HCT116 (cell line): ENCODE data around the gene PRR12. TPM values are rescaled to one million over a fixed set of nuclear protein-coding genes. Genes with fewer than 3 reads are reported as not detected.

Experiments used
- ATAC-seq: fragments of 200-7000 bp; cut with Tn5 transposase; 2 replicates; pipeline ENCODE4 v1.9.1; 2020; ENCODE audit warnings: mild to moderate bottlenecking, moderate library complexity
- BruUV-seq: library from RNA; stranded (reverse); fragments of 400-500 nt; replicated peaks from 2 replicates; lab custom pipeline; 2021; lab: Mats Ljungman, UMichigan
- CTCF ChIA-PET: fragments of 300-600 bp; sonication (Branson Sonifier 250); formaldehyde crosslinking; loops from one replicate; lab custom pipeline; 2021; ENCODE audit warnings: antibody characterized with exemption; lab: Charles Lee
- POLR2A ChIA-PET: fragments of 300-600, 350-600 bp; sonication (Branson Sonifier 250); formaldehyde crosslinking; loops from one replicate; lab custom pipeline; 2021; ENCODE audit warnings: antibody characterized with exemption; lab: Charles Lee
- RAD21 ChIA-PET, 2 experiments: fragments of 300-600 bp; sonication (Branson Sonifier 250); formaldehyde crosslinking; loops; one replicate each; lab custom pipeline; 2023; ENCODE audit warnings: low total read pairs in 2 of 2; ENCODE audit not compliant: uncharacterized antibody in 2 of 2, unreplicated experiment in 2 of 2, low non-redundant PET in 1 of 2; lab: Charles Lee
- DNase-seq: peaks from one replicate; pipeline ENCODE4 v3.0.0-alpha.2; 2010; ENCODE audit warnings: low read depth, low spot score
- H2AFZ ChIP-seq: fragments of 200-600 bp; shearing (Covaris generic), sonication (generic); 2 replicates; pipeline ENCODE4 v1.6.1; 2017; ENCODE audit warnings: low read depth, mixed run types, mixed read lengths, antibody characterized with exemption, low read length; ENCODE audit not compliant: poor library complexity, severe bottlenecking
- H3K27ac ChIP-seq: 2 replicates; pipeline ENCODE4 v1.5.1; 2012; ENCODE audit warnings: low read depth, low read length
- H3K27me3 ChIP-seq: fragments of 200-600 bp; sonication (generic); 2 replicates; pipeline ENCODE4 v1.6.1; 2016; ENCODE audit warnings: mixed run types, low read length, mixed read lengths; ENCODE audit not compliant: insufficient read depth
- H3K36me3 ChIP-seq, 2 experiments: fragments of 200-500 bp in 1 of 2; fragments of 200-600 bp in 1 of 2; sonication (Bioruptor generic) in 1 of 2; sonication (generic) in 1 of 2; 2 replicates each; pipeline versions ENCODE4 v1.5.1 to v1.6.1; 2014 to 2016; ENCODE audit warnings: low read length in 2 of 2, inconsistent platforms in 1 of 2, mixed read lengths in 1 of 2, mixed run types in 1 of 2; ENCODE audit not compliant: insufficient read depth in 2 of 2, control insufficient read depth in 1 of 2
- H3K4me1 ChIP-seq, 2 experiments: fragments of 200-600 bp in 1 of 2; sonication (generic) in 1 of 2; 2 replicates each; pipeline versions ENCODE4 v1.5.1 to v1.6.1; 2012 to 2017; ENCODE audit warnings: low read length in 2 of 2, inconsistent platforms in 1 of 2, mild to moderate bottlenecking in 1 of 2, mixed read lengths in 1 of 2, mixed run types in 1 of 2, moderate library complexity in 1 of 2; ENCODE audit not compliant: insufficient read depth in 2 of 2, control insufficient read depth in 1 of 2
- H3K4me2 ChIP-seq: fragments of 200-600 bp; sonication (generic); 2 replicates; pipeline ENCODE4 v1.6.1; 2017; ENCODE audit warnings: mixed run types, low read length, mixed read lengths
- H3K4me3 ChIP-seq, 2 experiments: fragments of 200-600 bp in 1 of 2; sonication (generic) in 1 of 2; replicated peaks in 1 of 2; 2 replicates each; pipeline ENCODE4 v1.5.1; 2011 to 2016; ENCODE audit warnings: low read length in 2 of 2, control low read depth in 1 of 2, low read depth in 1 of 2, mild to moderate bottlenecking in 1 of 2, mixed read lengths in 1 of 2, mixed run types in 1 of 2
- H3K79me2 ChIP-seq: fragments of 200-600 bp; sonication (generic); 2 replicates; pipeline ENCODE4 v1.6.1; 2017; ENCODE audit warnings: mild to moderate bottlenecking, mixed run types, low read length, moderate library complexity, mixed read lengths; ENCODE audit not compliant: insufficient read depth
- H3K9ac ChIP-seq: fragments of 200-600 bp; sonication (generic); 2 replicates; pipeline ENCODE4 v1.6.1; 2016; ENCODE audit warnings: low read length, mixed read lengths
- H3K9me2 ChIP-seq: fragments of 200-600 bp; sonication (generic), shearing (Covaris generic); 2 replicates; pipeline ENCODE4 v1.6.1; 2017; ENCODE audit warnings: mixed run types, mild to moderate bottlenecking, moderate library complexity; ENCODE audit not compliant: insufficient read depth
- H3K9me3 ChIP-seq, 2 experiments: fragments of 200-500 bp in 1 of 2; fragments of 200-600 bp in 1 of 2; sonication (Bioruptor generic) in 1 of 2; sonication (generic) in 1 of 2; 2 replicates each; pipeline ENCODE4 v1.6.1; 2014 to 2017; ENCODE audit warnings: low read length in 2 of 2, mixed read lengths in 2 of 2, inconsistent platforms in 1 of 2, low read depth in 1 of 2, mild to moderate bottlenecking in 1 of 2, mixed run types in 1 of 2, moderate library complexity in 1 of 2; ENCODE audit not compliant: control insufficient read depth in 1 of 2, insufficient read depth in 1 of 2
- H4K20me1 ChIP-seq: fragments of 200-600 bp; sonication (generic), shearing (Covaris generic); 2 replicates; pipeline ENCODE4 v1.6.1; 2017; ENCODE audit warnings: mixed run types, mild to moderate bottlenecking, moderate library complexity; ENCODE audit not compliant: insufficient read depth
- ATF3 ChIP-seq: IDR thresholded peaks from 2 replicates; pipeline ENCODE4 v1.6.1; 2012
- CEBPB ChIP-seq: IDR thresholded peaks from 2 replicates; pipeline ENCODE4 v1.6.1; 2012; ENCODE audit warnings: low read depth
- EGR1 ChIP-seq: IDR thresholded peaks from 2 replicates; pipeline ENCODE4 v1.6.1; 2012; ENCODE audit warnings: low read depth
- EZH2 ChIP-seq: fragments of 200-600 bp; sonication (generic); IDR thresholded peaks from 2 replicates; pipeline ENCODE4 v1.6.1; 2017; ENCODE audit warnings: antibody characterized with exemption, mixed run types
- EZH2phosphoT487 ChIP-seq: fragments of 200-600 bp; IDR thresholded peaks from 2 replicates; pipeline ENCODE4 v1.6.1; 2018; ENCODE audit warnings: antibody characterized with exemption, borderline replicate concordance
- FOSL1 ChIP-seq: IDR thresholded peaks from 2 replicates; pipeline ENCODE4 v1.6.1; 2012; ENCODE audit warnings: low read depth
- SP1 ChIP-seq: IDR thresholded peaks from 2 replicates; pipeline ENCODE4 v1.6.1; 2012; ENCODE audit warnings: low read depth
- ZBTB33 ChIP-seq: IDR thresholded peaks from 2 replicates; pipeline ENCODE4 v1.6.1; 2011; ENCODE audit warnings: mild to moderate bottlenecking, low read length, moderate library complexity; ENCODE audit not compliant: insufficient replicate concordance; ENCODE audit errors: extremely low read depth
- intact Hi-C: fragments of 100-400 bp; cut with micrococcal nuclease; formaldehyde crosslinking; loops from 2 replicates; pipeline ENCODE4 v1.10.0; 2022
- total RNA-seq: library from RNA; stranded (reverse); gene quantifications from one replicate; pipeline ENCODE4 v1.2.1, GENCODE V29; 2021; ENCODE audit not compliant: unreplicated experiment

Gene PRR12
- total RNA-seq, 1 experiment from 2014 or later: 26.9 TPM

DNA sequence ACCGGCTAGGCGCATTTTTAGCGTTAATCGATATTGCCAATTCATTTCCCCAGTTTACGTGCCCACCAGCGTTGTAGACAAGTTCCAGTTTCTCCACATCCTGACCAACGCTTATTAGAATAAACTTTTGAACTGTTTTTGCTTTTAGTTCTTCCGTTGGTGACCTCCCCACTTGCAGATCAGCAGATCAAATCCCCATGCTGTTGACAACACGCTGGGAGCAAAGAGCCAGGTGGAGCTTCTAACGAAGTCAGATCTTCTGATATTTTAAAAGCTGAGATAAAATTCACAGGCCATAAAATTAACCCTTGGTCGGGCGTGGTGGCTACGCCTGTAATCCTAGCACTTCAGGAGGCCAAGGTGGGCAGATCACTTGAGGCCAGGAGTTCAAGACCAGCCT is 41.9 kb upstream of the PRR12 start:
- ChIA-PET POLR2A (interaction anchor here (0.6 kb wide), 1 partner anchor 127 kb away, joined by 4 read pairs; no protein-coding TSS in a partner anchor), CTCF (interaction anchor here (4.8 kb wide), 1 partner anchor 22 kb away, joined by 29 read pairs; no protein-coding TSS in a partner anchor), RAD21 (interaction anchor here in 1 of 2 experiments (0.6 kb wide), 1 partner anchor 29 kb away, joined by 3 read pairs; no protein-coding TSS in a partner anchor)
- Histone ChIP-seq H3K4me2 (no peak overlapping the region), H3K27ac (no peak overlapping the region), H2AFZ (no peak overlapping the region), H3K4me1 (peaks cover 3 to 14% of the 10 kb centered on the region in 2 experiments; a peak in 3 of 4 replicates), H3K9me3 (no peaks in the 10 kb centered on the region), H3K4me3 (no peak overlapping the region), H3K79me2 (no peaks in the 10 kb centered on the region), H3K9ac (no peak overlapping the region), H4K20me1 (no peaks in the 10 kb centered on the region), H3K9me2 (no peaks in the 10 kb centered on the region), H3K27me3 (no peaks in the 10 kb centered on the region), H3K36me3 (peaks cover 0 to 6% of the 10 kb centered on the region in 2 experiments; a peak in 2 of 4 replicates)
- DNase-seq (no peak), ATAC-seq (no peak)
- intact Hi-C loops: loop anchor here (5.0 kb wide), 1 partner anchor 322 kb away; no protein-coding TSS in a partner anchor
- BruUV-seq: no TSS peak
- no peak for TF ChIP-seq EZH2
- no peak for TF ChIP-seq ZBTB33
- TF ChIP-seq SP1: no peak
- TF ChIP-seq EGR1: no peak
- TF ChIP-seq ATF3: no peak
- TF ChIP-seq FOSL1: no peak
- TF ChIP-seq EZH2phosphoT487: no peak
- TF ChIP-seq CEBPB: no peak
